GM19468 (cell line): ENCODE data around the gene SLC7A1.

Source experiments
- ATAC-seq: cut with Tn5 transposase; IDR thresholded peaks from one replicate; pipeline ENCODE4 v1.9.1; 2021; ENCODE audit warnings: mild to moderate bottlenecking, moderate library complexity, moderate number of reproducible peaks; ENCODE audit not compliant: unreplicated experiment; ENCODE audit errors: extremely low read depth

Gene SLC7A1

GRCh38 chr13:29497137-29497654 lies 98.3 kb downstream of the SLC7A1 start:
- no peak for ATAC-seq

GRCh38 chr13:29496241-29496712 lies 99.2 kb downstream of the SLC7A1 start:
- peak; percentile 28 for ATAC-seq

- no peak for ATAC-seq
Measured at GRCh38 chr13:29494520-29494919, 101.0 kb downstream of the SLC7A1 start.

GRCh38 chr13:29493796-29494195 lies 101.7 kb downstream of the SLC7A1 start:
- ATAC-seq = no peak

- ATAC-seq = no peak
Measured at GRCh38 chr13:29491248-29491647, 104.2 kb downstream of the SLC7A1 start.

GRCh38 chr13:29490561-29490885 lies 105.0 kb downstream of the SLC7A1 start:
- ATAC-seq = no peak

- no peak for ATAC-seq
Measured at GRCh38 chr13:29489650-29490560, 105.6 kb downstream of the SLC7A1 start.

GRCh38 chr13:29487466-29488454 lies 107.7 kb downstream of the SLC7A1 start:
- ATAC-seq = no peak

- no peak for ATAC-seq
Measured at GRCh38 chr13:29486551-29486950, 108.9 kb downstream of the SLC7A1 start.

- no peak for ATAC-seq
Measured at GRCh38 chr13:29484796-29485195, 110.7 kb downstream of the SLC7A1 start.

- no peak for ATAC-seq
Measured at GRCh38 chr13:29484236-29484635, 111.3 kb downstream of the SLC7A1 start.

GRCh38 chr13:29483623-29484022 lies 111.9 kb downstream of the SLC7A1 start:
- no peak for ATAC-seq

GRCh38 chr13:29483211-29483610 lies 112.3 kb downstream of the SLC7A1 start:
- ATAC-seq = no peak

GRCh38 chr13:29482504-29482903 lies 113.0 kb downstream of the SLC7A1 start:
- no peak for ATAC-seq

GRCh38 chr13:29481603-29482002 lies 113.9 kb downstream of the SLC7A1 start:
- no peak for ATAC-seq

GRCh38 chr13:29480893-29481525 lies 114.5 kb downstream of the SLC7A1 start:
- no peak for ATAC-seq

- ATAC-seq = no peak
Measured at GRCh38 chr13:29479716-29480492, 115.6 kb downstream of the SLC7A1 start.

GRCh38 chr13:29476046-29476445 lies 119.4 kb downstream of the SLC7A1 start:
- no peak for ATAC-seq

GRCh38 chr13:29474991-29475390 lies 120.5 kb downstream of the SLC7A1 start:
- no peak for ATAC-seq
